SU-DHL-6 (cell line): Measurements from ENCODE around the gene NHS.

Experiments
- CTCF ChIP-seq: fragments of 200-600 bp; sonication (generic); IDR thresholded peaks from one replicate; pipeline ENCODE4 v1.5.1; 2017; ENCODE audit warnings: antibody characterized with exemption, mild to moderate bottlenecking, low read length, moderate library complexity; ENCODE audit not compliant: insufficient read depth, poor library complexity, severe bottlenecking
- EZH2phosphoT487 ChIP-seq: fragments of 200-600 bp; sonication (generic), shearing (Covaris generic); conservative IDR thresholded peaks from 2 replicates; pipeline ENCODE4 v1.6.1; 2018; ENCODE audit warnings: mild to moderate bottlenecking, antibody characterized with exemption, low read length, moderate library complexity, mixed read lengths

- no peak for TF ChIP-seq CTCF
- TF ChIP-seq EZH2phosphoT487 = no peak
Measured at GRCh38 chrX:17355976-17356375, 19.0 kb upstream of the NHS start.
